PC-3 (cell line): ENCODE data around the gene DLST.

Experiments
- EZH2 ChIP-seq: fragments of 300-600 bp; sonication (generic); IDR thresholded peaks from one replicate; pipeline ENCODE4 v1.6.1; 2017; ENCODE audit warnings: antibody characterized with exemption, mild to moderate bottlenecking, low read length; ENCODE audit not compliant: unreplicated experiment
- EZH2phosphoT487 ChIP-seq: fragments of 300-600 bp; sonication (generic); IDR thresholded peaks from 2 replicates; pipeline ENCODE4 v1.6.1; 2018; ENCODE audit warnings: mild to moderate bottlenecking, antibody characterized with exemption, low read length, borderline replicate concordance
- TF ChIP-seq, protein P1 (sequence below): fragments of 300-600 bp; sonication (generic); conservative IDR thresholded peaks from 2 replicates; pipeline ENCODE4 v1.5.1; 2017; ENCODE audit warnings: antibody characterized with exemption, low read depth, mild to moderate bottlenecking, low read length

DNA sequence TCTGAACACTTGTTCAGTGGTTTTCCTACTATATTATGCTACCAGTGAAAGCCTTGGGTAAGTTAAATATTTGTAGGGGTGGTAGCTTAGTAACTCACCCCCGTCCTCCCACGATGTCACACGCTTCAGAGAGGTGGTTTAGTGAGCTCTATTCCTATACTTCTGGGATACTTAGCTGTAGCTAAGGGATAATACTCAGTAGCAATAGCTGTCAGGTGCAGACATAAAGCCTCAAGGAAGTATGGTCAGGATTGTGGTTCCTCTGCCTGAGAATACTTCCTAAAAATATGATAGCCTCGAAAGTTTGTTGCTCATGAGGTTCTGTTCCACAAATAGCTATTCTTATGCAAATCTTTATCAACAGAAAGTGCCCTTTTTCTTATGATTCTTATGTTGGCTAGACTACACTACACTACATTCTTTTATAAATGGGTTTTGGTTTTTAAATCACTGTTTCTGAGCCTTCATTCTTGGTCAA is 11.9 kb downstream of the DLST start:
- TF ChIP-seq, protein P1, sequence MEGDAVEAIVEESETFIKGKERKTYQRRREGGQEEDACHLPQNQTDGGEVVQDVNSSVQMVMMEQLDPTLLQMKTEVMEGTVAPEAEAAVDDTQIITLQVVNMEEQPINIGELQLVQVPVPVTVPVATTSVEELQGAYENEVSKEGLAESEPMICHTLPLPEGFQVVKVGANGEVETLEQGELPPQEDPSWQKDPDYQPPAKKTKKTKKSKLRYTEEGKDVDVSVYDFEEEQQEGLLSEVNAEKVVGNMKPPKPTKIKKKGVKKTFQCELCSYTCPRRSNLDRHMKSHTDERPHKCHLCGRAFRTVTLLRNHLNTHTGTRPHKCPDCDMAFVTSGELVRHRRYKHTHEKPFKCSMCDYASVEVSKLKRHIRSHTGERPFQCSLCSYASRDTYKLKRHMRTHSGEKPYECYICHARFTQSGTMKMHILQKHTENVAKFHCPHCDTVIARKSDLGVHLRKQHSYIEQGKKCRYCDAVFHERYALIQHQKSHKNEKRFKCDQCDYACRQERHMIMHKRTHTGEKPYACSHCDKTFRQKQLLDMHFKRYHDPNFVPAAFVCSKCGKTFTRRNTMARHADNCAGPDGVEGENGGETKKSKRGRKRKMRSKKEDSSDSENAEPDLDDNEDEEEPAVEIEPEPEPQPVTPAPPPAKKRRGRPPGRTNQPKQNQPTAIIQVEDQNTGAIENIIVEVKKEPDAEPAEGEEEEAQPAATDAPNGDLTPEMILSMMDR = no peak
- TF ChIP-seq EZH2 (no peak), EZH2phosphoT487 (no peak)
